Gastrocnemius medialis (tissue), 4 donors: ENCODE data around the gene RETREG1.

Experiments used
- CTCF ChIP-seq, 5 experiments: fragments of 450-650 bp in 3 of 5; fragments of 200-600 bp in 2 of 5; sonication (generic) in 2 of 5; IDR thresholded peaks in 4 of 5; conservative IDR thresholded peaks in 1 of 5; 1 replicate in 4 of 5; 2 replicates in 1 of 5; pipeline ENCODE4 v1.5.1; 2016 to 2019; ENCODE audit warnings: antibody characterized with exemption in 5 of 5, mild to moderate bottlenecking in 3 of 5, moderate library complexity in 3 of 5
- POLR2A ChIP-seq, 2 donors: fragments of 450-650 bp; IDR thresholded peaks; one replicate each; pipeline ENCODE4 v1.6.1; 2017; ENCODE audit warnings: antibody characterized with exemption in 2 of 2, mild to moderate bottlenecking in 2 of 2, moderate library complexity in 2 of 2

- no peak for TF ChIP-seq POLR2A (IDR thresholded peaks at IDR 0.05)
- no peak for TF ChIP-seq CTCF (IDR thresholded peaks at IDR 0.05 in 4 of 5, conservative IDR thresholded peaks at IDR 0.05 in 1 of 5)
These were observed 136.7 kb downstream of the RETREG1 start for GRCh38 chr5:16480144-16480543.
